Stimulated activated CD8-positive, alpha-beta memory T cell treated with anti-CD3 and anti-CD28 coated beads, Interleukin-4, amount 100 ng/mL, for 1 hour (primary cell): Measurements from ENCODE around the gene PTPRH.

Experiments
- DNase-seq, 2 donors: peaks; one replicate each; pipeline ENCODE4 v3.0.0-alpha.2; 2020; ENCODE audit warnings: low read depth in 2 of 2, low spot score in 1 of 2

Gene PTPRH

GRCh38 chr19:55245236-55245904 lies 36.1 kb upstream of the PTPRH start:
- no peak for DNase-seq

GRCh38 chr19:55244004-55244680 lies 34.8 kb upstream of the PTPRH start:
- no peak for DNase-seq

DNA sequence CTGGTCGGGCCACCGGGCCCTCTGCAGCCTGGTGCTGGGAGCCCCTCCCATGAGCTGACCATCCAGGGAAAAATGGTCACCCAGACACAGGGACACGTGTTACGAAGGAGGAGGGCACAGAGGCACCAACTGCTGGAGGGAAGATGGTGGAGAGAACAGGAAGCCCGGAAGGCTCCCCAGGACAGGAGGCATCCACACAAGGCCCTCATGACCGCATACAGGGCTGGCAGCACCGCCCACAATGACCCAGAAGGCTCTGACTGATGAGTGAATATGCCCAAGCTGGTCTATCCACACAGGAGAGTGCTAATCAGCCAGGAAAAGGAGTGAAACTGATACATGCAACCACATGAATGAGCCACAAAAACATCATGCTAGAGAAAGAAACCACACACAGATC lies 33.2 kb upstream of the PTPRH start:
- no peak for DNase-seq

DNA sequence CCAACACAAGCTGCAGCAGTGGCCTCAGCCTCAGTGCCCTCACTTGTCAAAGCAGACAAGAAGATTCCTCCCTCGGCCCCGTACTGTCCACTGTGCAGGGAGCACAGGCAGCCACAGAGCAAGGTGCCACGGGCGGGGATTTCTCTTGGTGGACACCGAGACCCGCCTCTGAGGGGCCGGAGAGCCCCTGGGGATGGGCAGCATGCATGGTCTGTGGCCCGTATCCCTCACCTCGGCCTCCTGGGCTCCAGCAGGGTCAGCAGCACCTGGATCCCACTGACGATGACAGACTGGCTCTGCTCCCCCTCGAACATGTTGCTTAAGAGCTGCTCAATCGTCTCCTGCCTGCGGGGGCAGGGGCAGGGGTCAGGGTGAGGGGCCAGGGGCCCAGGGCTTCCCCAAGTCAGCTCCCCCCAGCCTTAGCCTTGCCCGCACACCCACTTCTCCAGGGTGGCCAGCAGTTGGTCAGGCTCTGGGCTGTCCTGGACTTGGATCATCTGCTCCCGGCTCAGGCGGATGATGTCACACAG lies 32.7 kb upstream of the PTPRH start:
- DNase-seq, result no peak

DNA sequence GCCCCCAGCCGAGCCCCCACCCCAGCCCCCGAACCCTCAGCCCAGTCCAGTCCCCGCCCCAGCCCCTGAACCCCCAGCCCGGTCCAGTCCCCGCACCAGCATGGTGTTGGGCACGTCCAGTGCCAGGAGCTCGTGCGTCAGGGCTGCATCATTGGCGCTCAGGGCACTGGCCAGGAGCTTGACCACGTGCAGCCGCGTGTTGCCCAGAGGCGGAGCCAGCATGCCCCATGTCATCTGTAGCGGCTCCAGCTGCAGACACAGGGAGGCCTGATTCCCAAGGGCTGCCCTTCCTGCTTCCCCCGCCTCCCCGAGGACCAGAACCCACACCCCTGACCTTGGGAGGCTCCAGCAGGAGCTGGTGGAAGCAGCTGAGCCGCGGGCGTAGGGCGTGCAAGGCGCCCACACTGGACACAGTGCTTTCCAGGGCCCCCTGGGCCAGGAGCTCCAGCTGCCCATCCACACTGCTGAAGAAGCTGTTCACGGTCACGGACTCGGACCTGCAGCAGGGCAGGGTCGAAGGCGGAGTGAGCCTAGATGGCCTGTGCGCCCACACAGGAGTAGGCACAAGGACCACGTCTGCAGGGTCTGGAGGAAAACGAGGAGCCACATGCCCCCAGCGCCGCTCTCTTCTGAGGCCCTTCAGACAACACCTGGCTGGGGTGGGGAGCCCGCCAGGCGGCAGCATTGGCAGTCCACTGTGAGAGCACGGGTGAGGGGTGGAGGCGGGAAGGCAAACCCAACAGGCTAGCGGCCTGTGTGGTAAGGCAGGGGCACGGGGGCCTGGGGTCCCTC lies 32.0 kb upstream of the PTPRH start:
- no peak for DNase-seq

DNA sequence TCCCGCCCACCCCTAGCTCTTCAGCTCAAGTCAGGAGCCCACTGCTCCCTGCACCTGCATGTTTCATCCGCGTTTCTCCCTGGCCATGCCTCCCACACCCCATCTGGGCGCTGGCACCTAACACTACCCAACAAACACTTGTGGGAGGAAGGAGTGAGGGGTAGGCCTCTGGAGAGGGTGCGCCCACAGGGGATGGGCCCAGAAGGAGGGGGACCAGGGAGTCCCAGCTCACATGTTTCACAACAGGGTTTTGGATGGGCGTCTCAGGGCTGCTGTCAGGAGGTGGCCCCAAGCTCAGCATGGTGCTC lies 31.4 kb upstream of the PTPRH start:
- no peak for DNase-seq

DNA sequence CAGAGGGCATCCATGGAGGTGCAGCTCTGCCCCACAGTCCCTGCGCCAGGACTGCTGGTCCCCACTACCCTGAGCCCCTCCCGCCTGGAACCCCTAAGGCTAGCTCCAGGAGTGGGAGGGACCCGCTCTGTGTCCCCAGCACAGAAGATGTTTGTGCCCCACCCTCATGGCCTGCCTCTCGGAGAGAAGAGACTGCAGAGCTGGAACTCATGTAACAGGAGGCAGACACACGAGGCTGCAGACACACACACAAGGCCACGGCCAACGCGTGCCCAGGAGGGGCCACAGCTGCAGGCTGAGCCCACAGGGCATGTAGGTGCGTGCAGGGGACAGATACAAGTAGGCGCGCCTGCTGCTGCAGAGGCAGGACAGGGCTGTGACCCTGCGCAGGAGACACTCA lies 29.7 kb upstream of the PTPRH start:
- DNase-seq, result no peak

DNA sequence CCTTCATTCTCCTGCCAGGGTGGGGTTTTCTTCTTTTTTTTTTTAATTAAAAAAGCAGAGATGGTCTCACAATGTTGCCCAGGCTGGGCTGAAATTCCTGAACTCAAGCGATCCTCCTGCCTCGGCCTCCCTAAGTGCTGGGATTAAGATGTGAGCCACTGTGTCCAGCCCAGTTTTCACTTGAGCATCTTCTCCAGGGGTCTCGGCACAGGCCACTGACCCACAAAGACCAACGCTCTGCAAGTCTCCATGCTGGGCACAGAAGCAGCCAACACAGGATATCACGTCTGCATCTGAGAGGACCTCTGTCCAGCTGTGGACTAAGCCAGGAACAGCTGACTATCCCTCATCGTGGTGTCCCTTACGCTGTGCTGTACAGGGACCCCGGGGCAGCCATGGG lies 28.7 kb upstream of the PTPRH start:
- no peak for DNase-seq

GRCh38 chr19:55232986-55233385 lies 23.7 kb upstream of the PTPRH start:
- no peak for DNase-seq

DNA sequence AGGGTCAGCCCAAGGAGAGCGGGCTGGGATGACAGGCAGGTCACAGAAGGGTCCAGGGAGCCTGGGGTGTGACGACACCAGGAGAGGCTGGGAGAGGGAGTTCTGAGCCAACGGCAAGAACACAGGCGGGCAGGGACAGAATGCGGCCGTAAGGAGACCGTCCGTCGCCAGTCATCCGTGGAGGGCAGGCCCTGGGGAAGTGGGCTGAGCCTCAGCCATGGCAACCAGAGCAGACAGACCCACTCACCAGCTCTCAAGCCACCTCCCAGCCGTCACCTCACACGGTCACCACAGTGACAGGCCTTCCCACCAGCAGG lies 22.9 kb upstream of the PTPRH start:
- DNase-seq, result no peak

DNA sequence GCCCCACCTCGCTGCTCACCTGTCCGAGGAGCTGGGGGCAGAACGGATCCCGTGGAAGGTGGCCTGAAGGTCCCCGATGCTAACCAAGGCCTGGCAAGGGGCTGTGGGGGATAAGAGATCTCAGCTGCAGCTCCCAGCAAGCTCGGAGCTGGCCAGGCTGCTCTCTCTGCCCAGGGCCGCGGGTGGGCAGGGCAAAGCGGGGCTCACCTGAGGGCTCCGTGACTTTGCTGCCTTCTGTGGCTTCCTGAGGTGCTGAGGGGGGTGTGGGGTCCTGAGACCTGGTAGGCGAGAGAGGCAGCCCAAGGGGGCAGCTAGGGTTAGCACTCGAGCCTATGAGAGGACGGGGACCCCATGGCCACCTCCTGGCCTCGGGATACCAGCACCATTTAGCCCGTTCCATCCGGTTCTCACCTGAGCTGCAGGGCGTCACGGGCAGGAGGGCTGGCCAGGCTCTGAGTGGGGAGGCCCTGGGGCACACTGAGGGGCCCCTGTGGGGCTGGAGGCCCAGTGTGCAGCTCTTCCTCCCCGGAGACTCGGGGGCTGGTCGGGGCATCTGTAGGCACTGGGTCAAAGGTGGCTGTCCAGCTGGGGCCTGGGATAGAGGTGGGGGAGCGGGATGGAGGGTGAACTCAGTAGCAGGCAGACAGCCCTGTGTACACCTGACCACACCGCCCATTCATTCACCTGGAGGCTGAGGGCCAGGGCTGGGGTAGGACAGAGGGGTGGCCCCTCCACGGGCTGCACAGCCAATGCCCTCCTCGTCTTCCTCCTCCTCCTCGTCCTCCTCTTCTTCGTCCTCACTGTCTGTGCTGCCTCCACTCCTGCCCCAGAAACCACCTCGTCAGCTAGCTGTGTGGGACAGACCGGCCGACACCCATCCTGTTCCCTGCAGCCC lies 22.3 kb upstream of the PTPRH start:
- no peak for DNase-seq

GRCh38 chr19:55230780-55231179 lies 21.5 kb upstream of the PTPRH start:
- DNase-seq, result no peak

DNA sequence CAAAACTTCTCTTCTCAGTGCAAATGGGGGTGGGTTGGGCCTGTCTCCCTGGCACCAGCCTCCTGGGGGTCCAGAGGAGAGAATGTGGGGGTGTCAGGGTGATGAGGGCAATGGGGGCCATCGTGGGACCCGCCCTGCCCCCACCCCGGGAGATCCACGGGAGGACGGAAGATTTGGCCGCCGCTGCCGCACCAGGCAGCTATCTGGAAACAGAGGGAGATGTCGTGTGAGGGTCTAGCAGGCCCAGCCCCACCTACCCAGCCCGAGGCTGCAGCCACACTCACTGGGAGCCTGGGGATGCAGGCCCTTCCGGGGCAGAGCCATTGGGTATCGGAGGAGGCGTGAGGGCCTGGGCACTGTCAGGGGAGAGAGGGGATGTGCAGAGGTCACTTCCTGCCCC lies 21.0 kb upstream of the PTPRH start:
- DNase-seq, result no peak

DNA sequence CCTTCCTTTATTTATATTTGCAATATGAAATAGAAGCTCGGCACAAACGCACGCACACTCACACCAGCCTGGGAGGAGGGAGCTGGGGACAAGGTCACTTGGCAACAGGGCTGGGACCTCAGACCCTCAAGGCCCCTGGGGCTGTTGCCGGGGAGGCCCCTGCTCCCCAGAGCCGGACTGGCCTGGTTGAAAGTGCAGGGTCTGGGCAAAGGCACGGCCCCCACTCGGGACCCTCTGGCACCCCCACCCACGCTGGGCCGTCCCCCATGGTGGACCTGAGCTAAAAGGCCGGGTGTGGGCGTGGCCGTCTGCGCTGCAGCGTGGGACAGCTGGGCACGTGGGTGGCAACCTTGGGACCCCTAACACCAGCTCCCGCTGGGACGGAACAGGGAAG lies 20.5 kb upstream of the PTPRH start:
- no peak for DNase-seq

GRCh38 chr19:55229145-55229788 lies 20.0 kb upstream of the PTPRH start:
- DNase-seq, result no peak

DNA sequence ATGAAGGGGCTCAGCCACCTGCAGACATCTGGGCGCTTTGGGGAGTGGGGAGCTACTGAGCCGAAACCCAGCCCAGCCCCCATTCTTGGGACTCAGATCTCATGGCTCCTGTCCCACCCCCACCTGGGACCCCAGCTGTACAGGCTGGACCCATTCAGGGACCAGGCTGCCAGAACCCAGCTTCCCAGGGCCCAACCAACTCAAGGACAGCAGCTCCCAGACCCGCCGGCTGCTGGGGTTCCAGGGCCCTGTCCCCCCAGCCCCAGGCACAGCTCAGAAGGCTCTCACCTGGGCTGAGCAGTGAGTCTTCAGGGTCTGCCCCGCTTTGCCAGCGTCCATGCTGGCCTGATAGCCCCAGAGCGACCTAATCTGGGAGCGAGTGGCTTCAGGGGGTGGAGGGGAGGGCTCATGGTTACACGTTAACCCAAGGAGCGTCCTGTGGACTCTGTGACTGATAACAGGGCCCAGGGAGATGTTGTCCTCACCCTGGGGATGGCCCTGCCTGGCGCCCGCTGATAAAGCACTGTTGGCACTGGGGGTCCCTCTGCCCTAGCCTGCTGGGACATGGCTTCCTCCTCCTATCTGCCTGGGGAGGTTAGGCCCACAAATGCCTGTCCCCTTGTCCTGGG lies 19.2 kb upstream of the PTPRH start, which contains the start of gene TMEM86B:
TSS of gene TMEM86B (minus strand) at position 361 of the 629 bp plus-strand sequence. CDS start at position 339, 22 bp downstream.
- no peak for DNase-seq

- DNase-seq, result no peak
These were observed 18.7 kb upstream of the PTPRH start for GRCh38 chr19:55228015-55228391.

- DNase-seq, result no peak
These were observed 18.1 kb upstream of the PTPRH start for GRCh38 chr19:55227241-55228014.

DNA sequence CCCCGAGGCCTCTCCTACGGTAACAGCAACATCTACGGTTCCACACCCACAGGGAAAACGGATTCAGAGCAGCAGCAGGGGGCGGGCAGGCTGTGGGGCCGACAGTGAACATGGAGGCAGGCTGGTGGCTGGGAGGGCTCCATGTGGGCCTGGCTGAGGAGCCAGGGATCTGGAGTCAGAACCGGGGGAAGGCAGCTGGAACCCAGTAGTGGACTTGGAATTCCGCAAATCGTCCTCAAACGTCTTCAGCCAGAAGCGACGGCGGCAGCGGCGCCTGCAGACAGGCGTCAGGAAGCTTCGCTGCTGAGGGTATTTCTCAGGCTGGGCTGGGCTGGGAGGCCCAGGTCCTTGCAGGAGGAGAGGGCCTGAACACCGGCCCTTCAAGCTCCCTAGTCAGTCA lies 17.5 kb upstream of the PTPRH start:
- no peak for DNase-seq

DNA sequence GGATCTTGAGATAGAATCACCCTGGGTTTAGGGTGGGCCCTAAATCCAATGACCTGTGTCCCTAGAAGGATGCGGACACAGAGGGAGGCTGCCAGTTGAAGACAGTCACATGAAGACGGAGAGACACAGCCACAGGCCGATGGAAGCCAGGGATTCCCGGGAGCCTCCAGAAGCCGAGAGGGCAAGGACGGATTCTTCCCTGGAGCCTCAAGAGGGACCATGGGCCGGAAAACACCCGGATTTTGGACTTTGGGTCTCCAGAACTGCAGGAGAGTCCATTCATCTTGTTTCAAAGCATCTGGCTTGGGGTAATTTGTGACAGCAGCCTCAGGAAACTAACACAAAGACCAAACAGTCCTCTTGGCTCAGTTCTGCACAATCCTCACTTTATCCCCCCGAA lies 17.0 kb upstream of the PTPRH start:
- no peak for DNase-seq
